ENCODE results near the gene CCDC47. TPM values are rescaled to one million over a fixed set of nuclear protein-coding genes. Genes with fewer than 3 reads are reported as not detected.

Gene CCDC47
- total and polyA plus RNA-seq, 2 of the 13 experiments (the other 11 are each of a cell fraction or from before 2014, with no cell fraction given): 59.3 to 99.5 TPM

DNA sequence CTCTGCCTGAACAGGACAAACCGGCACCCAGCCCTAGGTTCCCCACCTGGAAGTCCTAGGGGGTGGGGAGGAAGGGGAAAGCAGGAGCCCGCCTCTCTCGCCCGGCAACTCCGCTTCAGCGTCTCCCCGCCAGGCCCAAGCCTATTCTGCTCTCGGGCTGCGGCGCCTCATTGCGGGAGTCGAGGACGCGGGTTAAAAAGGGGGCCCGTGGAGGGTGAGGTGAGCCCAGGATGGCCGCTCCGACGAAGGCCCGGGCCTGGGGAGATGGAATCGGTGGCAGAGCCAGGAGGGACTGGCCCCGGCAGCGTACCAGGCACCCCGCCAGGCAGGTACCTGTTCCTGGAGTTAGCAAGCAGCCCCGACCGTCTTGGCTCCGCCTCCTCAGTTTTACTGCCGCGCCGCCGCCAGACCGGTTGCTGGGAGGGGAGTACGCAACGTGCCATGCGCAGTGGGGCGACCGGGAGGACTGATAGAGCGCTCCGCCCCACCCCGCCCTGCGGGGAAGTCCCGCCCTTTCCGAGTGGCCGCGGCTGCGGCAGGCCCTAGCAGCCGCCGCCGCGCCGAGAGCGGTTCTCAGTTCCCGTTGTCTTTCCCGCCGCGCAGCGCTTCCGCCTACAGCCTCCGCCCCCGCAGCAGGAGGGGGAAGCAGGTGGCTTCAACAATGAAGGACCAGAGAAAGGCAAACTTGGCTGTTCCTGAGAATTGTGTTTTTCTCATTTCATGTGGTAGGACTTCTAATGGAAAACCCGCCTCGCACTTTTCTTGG is 31.8 kb downstream of the CCDC47 start, which contains the start of gene STRADA (continued):
- TF ChIP-seq ZSCAN29 (CRISPR knock-in tag; conservative IDR thresholded peaks at IDR 0.05) (0 out of 2 replicates have a peak, but pooled peaks have one; percentile 11), MED13 (CRISPR knock-in tag; IDR thresholded peaks at IDR 0.05) (peak; percentile 73), BCL6 (CRISPR knock-in tag; IDR thresholded peaks at IDR 0.05) (peak; percentile 38; the same call in 1 of the 2 replicates), NFKBIZ (CRISPR knock-in tag; IDR thresholded peaks at IDR 0.05) (no peak; the same call in 1 of the 2 replicates), ATF7 (IDR thresholded peaks at IDR 0.05) (no peak), ATF7 (CRISPR knock-in tag; IDR thresholded peaks at IDR 0.05) (peak; percentile 25; the same call in 1 of the 2 replicates), ZNF460 (CRISPR knock-in tag; IDR thresholded peaks at IDR 0.05; ENCODE audit: borderline replicate concordance) (peak; percentile 61; the same call in 1 of the 2 replicates), ZFP62 (CRISPR knock-in tag; IDR thresholded peaks at IDR 0.05) (no peak), ZNF124 (CRISPR knock-in tag; IDR thresholded peaks at IDR 0.05) (0 out of 2 replicates have a peak, but pooled peaks have one; percentile 5), RCOR2 (CRISPR knock-in tag; IDR thresholded peaks at IDR 0.05) (no peak), HNRNPK (IDR thresholded peaks at IDR 0.05; ENCODE audit: low read depth, low read length, poor library complexity, severe bottlenecking) (no peak), ZNF292 (CRISPR knock-in tag; IDR thresholded peaks at IDR 0.05; ENCODE audit: borderline replicate concordance, low read depth) (peak; percentile 94), RELA (CRISPR knock-in tag; IDR thresholded peaks at IDR 0.05) (no peak), SNAI1 (CRISPR knock-in tag; IDR thresholded peaks at IDR 0.05; ENCODE audit: borderline replicate concordance) (no peak), HNF4A (CRISPR knock-in tag; IDR thresholded peaks at IDR 0.05) (peak; percentile 3)
- TF ChIP-seq, protein P1, sequence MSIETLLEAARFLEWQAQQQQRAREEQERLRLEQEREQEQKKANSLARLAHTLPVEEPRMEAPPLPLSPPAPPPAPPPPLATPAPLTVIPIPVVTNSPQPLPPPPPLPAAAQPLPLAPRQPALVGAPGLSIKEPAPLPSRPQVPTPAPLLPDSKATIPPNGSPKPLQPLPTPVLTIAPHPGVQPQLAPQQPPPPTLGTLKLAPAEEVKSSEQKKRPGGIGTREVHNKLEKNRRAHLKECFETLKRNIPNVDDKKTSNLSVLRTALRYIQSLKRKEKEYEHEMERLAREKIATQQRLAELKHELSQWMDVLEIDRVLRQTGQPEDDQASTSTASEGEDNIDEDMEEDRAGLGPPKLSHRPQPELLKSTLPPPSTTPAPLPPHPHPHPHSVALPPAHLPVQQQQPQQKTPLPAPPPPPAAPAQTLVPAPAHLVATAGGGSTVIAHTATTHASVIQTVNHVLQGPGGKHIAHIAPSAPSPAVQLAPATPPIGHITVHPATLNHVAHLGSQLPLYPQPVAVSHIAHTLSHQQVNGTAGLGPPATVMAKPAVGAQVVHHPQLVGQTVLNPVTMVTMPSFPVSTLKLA (IDR thresholded peaks at IDR 0.05): peak; percentile 51
- TF ChIP-seq, protein P2, sequence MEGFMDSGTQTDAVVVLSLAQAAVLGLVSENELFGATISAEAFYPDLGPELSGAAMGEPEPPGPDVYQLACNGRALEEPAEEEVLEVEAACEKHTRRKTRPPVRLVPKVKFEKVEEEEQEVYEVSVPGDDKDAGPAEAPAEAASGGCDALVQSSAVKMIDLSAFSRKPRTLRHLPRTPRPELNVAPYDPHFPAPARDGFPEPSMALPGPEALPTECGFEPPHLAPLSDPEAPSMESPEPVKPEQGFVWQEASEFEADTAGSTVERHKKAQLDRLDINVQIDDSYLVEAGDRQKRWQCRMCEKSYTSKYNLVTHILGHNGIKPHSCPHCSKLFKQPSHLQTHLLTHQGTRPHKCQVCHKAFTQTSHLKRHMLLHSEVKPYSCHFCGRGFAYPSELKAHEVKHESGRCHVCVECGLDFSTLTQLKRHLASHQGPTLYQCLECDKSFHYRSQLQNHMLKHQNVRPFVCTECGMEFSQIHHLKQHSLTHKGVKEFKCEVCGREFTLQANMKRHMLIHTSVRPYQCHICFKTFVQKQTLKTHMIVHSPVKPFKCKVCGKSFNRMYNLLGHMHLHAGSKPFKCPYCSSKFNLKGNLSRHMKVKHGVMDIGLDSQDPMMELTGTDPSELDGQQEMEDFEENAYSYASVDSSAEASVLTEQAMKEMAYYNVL (CRISPR knock-in tag; IDR thresholded peaks at IDR 0.05; ENCODE audit: borderline replicate concordance): peak; percentile 40; the same call in 1 of the 2 replicates
- TF ChIP-seq, protein P3, sequence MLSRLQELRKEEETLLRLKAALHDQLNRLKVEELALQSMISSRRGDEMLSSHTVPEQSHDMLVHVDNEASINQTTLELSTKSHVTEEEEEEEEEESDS (CRISPR knock-in tag; IDR thresholded peaks at IDR 0.05; ENCODE audit: borderline replicate concordance): no peak
- TF ChIP-seq, protein P4, sequence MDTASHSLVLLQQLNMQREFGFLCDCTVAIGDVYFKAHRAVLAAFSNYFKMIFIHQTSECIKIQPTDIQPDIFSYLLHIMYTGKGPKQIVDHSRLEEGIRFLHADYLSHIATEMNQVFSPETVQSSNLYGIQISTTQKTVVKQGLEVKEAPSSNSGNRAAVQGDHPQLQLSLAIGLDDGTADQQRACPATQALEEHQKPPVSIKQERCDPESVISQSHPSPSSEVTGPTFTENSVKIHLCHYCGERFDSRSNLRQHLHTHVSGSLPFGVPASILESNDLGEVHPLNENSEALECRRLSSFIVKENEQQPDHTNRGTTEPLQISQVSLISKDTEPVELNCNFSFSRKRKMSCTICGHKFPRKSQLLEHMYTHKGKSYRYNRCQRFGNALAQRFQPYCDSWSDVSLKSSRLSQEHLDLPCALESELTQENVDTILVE (CRISPR knock-in tag; IDR thresholded peaks at IDR 0.05): peak; percentile 96
- TF ChIP-seq, protein P5, sequence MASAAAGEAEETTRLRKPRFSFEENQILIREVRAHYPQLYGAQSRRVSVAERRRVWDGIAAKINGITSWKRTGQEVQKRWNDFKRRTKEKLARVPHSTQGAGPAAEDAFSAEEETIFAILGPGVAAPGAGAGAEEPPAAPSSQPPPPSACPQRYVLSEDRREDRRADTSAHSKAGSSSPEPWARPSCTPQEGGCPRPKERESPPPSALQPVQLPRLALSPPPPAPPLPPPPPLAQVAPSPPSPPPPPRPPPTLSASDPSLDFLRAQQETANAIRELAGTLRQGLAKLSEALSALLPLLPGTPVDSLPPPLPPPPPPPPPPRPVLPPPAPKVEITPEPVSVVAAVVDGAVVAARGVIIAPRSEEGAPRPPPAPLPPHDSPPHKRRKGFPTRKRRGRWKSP (CRISPR knock-in tag; IDR thresholded peaks at IDR 0.05): no peak; the same call in 1 of the 2 replicates
- TF ChIP-seq, protein P6, sequence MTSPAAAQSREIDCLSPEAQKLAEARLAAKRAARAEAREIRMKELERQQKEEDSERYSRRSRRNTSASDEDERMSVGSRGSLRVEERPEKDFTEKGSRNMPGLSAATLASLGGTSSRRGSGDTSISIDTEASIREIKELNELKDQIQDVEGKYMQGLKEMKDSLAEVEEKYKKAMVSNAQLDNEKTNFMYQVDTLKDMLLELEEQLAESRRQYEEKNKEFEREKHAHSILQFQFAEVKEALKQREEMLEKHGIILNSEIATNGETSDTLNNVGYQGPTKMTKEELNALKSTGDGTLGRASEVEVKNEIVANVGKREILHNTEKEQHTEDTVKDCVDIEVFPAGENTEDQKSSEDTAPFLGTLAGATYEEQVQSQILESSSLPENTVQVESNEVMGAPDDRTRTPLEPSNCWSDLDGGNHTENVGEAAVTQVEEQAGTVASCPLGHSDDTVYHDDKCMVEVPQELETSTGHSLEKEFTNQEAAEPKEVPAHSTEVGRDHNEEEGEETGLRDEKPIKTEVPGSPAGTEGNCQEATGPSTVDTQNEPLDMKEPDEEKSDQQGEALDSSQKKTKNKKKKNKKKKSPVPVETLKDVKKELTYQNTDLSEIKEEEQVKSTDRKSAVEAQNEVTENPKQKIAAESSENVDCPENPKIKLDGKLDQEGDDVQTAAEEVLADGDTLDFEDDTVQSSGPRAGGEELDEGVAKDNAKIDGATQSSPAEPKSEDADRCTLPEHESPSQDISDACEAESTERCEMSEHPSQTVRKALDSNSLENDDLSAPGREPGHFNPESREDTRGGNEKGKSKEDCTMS (CRISPR knock-in tag; conservative IDR thresholded peaks at IDR 0.05): no peak
